NB4 (cell line): Measurements from ENCODE around the gene ELAPOR2.

Experiments used
- CTCF ChIP-seq: IDR thresholded peaks from one replicate; pipeline ENCODE4 v1.5.1; 2012; ENCODE audit warnings: low read depth, low read length
- MYC ChIP-seq: IDR thresholded peaks from 2 replicates; pipeline ENCODE4 v1.6.1; 2011; ENCODE audit warnings: low read depth, low read length
- POLR2A ChIP-seq: IDR thresholded peaks from 2 replicates; pipeline ENCODE4 v1.6.1; 2011; ENCODE audit warnings: mild to moderate bottlenecking; ENCODE audit not compliant: insufficient read length; ENCODE audit errors: extremely low read depth

- TF ChIP-seq CTCF = no peak
- TF ChIP-seq POLR2A = no peak
- TF ChIP-seq MYC = no peak
These were observed 3.1 kb downstream of the ELAPOR2 start for GRCh38 chr7:87056346-87056745.
